ENCODE data around the gene TMC8. TPM values are rescaled to one million over a fixed set of nuclear protein-coding genes. Genes with fewer than 3 reads are reported as not detected.

The TMC8 gene
- total RNA-seq = 0.08 TPM in 1 of 2 replicates, not detected in the other

GRCh38 chr17:78130437-78131101 is at the start of gene TMC8:
Gene TMC8 (plus strand): TSS chr17:78130771. CDS start chr17:78131589, 818 bp downstream.

GRCh38 chr17:78128551-78129350 is 1.8 kb upstream of the TMC8 start, which contains the start of gene TMC6:
Gene TMC6 (minus strand): TSS chr17:78128755. CDS start chr17:78126832, 1,923 bp downstream.

GRCh38 chr17:78168242-78168902 is 37.8 kb downstream of the TMC8 start, which contains the start of gene SYNGR2:
Gene SYNGR2 (plus strand): TSS chr17:78168581. CDS start chr17:78168617, 36 bp downstream.

GRCh38 chr17:78186692-78187595 is 56.4 kb downstream of the TMC8 start, which contains the start of the genes AFMID and TK1:
Gene AFMID (plus strand): TSS chr17:78187362. CDS start chr17:78187371, 9 bp downstream.
Gene TK1 (minus strand): TSS chr17:78187052. CDS start chr17:78186994, 58 bp downstream.

Other genes starting within 250 kb of the TMC8 start
- 0.87 and 1.5 TPM in 2 replicates for gene TNRC6C, start 172.1 kb upstream of the TMC8 start, total RNA-seq
- gene TMC6, start 2.0 kb upstream of the TMC8 start, total RNA-seq = 34.8 and 82.6 TPM in 2 replicates
- gene C17orf99, start 15.6 kb downstream of the TMC8 start, total RNA-seq = not detected in 2 replicates
- 35.1 and 52.7 TPM in 2 replicates for gene SYNGR2, start 37.8 kb downstream of the TMC8 start, total RNA-seq
- 56.5 and 150 TPM in 2 replicates for gene TK1, start 56.3 kb downstream of the TMC8 start, total RNA-seq
- gene AFMID, start 56.6 kb downstream of the TMC8 start, total RNA-seq = 18.4 and 43.5 TPM in 2 replicates
- 25.3 and 69.2 TPM in 2 replicates for gene BIRC5, start 83.5 kb downstream of the TMC8 start, total RNA-seq
- not detected in 2 replicates for gene TMEM235, start 100.9 kb downstream of the TMC8 start, total RNA-seq
- gene SOCS3, start 229.3 kb downstream of the TMC8 start, total RNA-seq = 16.9 and 18.4 TPM in 2 replicates
- gene PGS1, start 247.9 kb downstream of the TMC8 start, total RNA-seq = 21.0 and 23.8 TPM in 2 replicates

All from hair follicular keratinocyte (primary cell).